Thyroid gland (tissue), 4 donors: ENCODE results near the gene ULK4. TPM values are rescaled to one million over a fixed set of nuclear protein-coding genes. Genes with fewer than 3 reads are reported as not detected.
A peak's percentile ranks its signal among the peaks of the same experiment; 100 is the strongest.

Experiments used
- DNase-seq, 2 donors: peaks; one replicate each; pipeline ENCODE4 v3.0.0-alpha.2; 2019
- H3K27ac ChIP-seq, 3 donors: fragments of 200-600 bp; sonication (generic); 1 replicate in 2 of 3; 2 replicates in 1 of 3; pipeline ENCODE4 v1.5.1; 2016 to 2019; ENCODE audit warnings: mild to moderate bottlenecking in 1 of 3, moderate library complexity in 1 of 3
- H3K27me3 ChIP-seq: fragments of 200-600 bp; sonication (generic); one replicate; pipeline ENCODE4 v1.5.1; 2019
- H3K36me3 ChIP-seq, 2 donors: fragments of 200-600 bp; sonication (generic); one replicate each; pipeline ENCODE4 v1.5.1; 2016 to 2019
- H3K4me1 ChIP-seq, 2 donors: fragments of 200-600 bp; sonication (generic); one replicate each; pipeline ENCODE4 v1.5.1; 2017 to 2019
- H3K4me3 ChIP-seq, 3 donors: fragments of 200-600 bp; sonication (generic); replicated peaks in 1 of 3; 1 replicate in 2 of 3; 2 replicates in 1 of 3; pipeline ENCODE4 v1.5.1; 2016; ENCODE audit warnings: mild to moderate bottlenecking in 1 of 3
- H3K9me3 ChIP-seq: fragments of 200-600 bp; sonication (generic); one replicate; pipeline ENCODE4 v1.5.1; 2017
- POLR2A ChIP-seq, 2 donors: fragments of 450-650 bp; IDR thresholded peaks; one replicate each; pipeline ENCODE4 v1.6.1; 2017; ENCODE audit warnings: antibody characterized with exemption in 2 of 2, mild to moderate bottlenecking in 2 of 2, moderate library complexity in 1 of 2
- WGBS, 2 donors: methylation state at CpG; one replicate each; pipeline ENCODE4 v1.1.5; 2017; 5-methylcytosine and 5-hydroxymethylcytosine counted together
- intact Hi-C: fragments of 100-400 bp; cut with DNase I; formaldehyde crosslinking; loops from one replicate; pipeline ENCODE4 v1.15.1; 2023
- total RNA-seq, 4 donors: library from RNA; depleted of rRNA; stranded (reverse); fragments of >200 nt; gene quantifications; one replicate each; pipeline ENCODE4 v1.2.3, GENCODE V29; 2016
- TF ChIP-seq, protein P1 (sequence below), 6 experiments: fragments of 200-600 bp in 3 of 6; fragments of 450-650 bp in 3 of 6; sonication (generic) in 3 of 6; IDR thresholded peaks; one replicate each; pipeline ENCODE4 v1.5.1; 2016 to 2019; ENCODE audit warnings: antibody characterized with exemption in 6 of 6, mild to moderate bottlenecking in 2 of 6, inconsistent platforms in 1 of 6, moderate library complexity in 1 of 6

Gene ULK4
- total RNA-seq, 4 donors from 2014 or later, result 18.7 to 58.2 (median 43.3) TPM

- intact Hi-C loops, result loop anchor here (10.0 kb wide), 1 partner anchor 617 kb away; no protein-coding TSS in a partner anchor
- DNase-seq, result no peak
- no peaks in the 10 kb centered on the region for H3K9me3 ChIP-seq
- peak overlapping the region; percentile 99 for H3K27ac ChIP-seq
- whole genome bisulfite sequencing, 2 donors, result 18 to 25% methylated on average over 5 of the region's 5 CpGs
- peaks cover 48 to 54% of the 10 kb centered on the region in 2 donors for H3K4me1 ChIP-seq
- H3K4me3 ChIP-seq, result peak overlapping the region in 1 of 3 donors; percentile 97
- no peaks in the 10 kb centered on the region for H3K27me3 ChIP-seq
- no peak for TF ChIP-seq POLR2A (IDR thresholded peaks at IDR 0.05)
- TF ChIP-seq, protein P1, sequence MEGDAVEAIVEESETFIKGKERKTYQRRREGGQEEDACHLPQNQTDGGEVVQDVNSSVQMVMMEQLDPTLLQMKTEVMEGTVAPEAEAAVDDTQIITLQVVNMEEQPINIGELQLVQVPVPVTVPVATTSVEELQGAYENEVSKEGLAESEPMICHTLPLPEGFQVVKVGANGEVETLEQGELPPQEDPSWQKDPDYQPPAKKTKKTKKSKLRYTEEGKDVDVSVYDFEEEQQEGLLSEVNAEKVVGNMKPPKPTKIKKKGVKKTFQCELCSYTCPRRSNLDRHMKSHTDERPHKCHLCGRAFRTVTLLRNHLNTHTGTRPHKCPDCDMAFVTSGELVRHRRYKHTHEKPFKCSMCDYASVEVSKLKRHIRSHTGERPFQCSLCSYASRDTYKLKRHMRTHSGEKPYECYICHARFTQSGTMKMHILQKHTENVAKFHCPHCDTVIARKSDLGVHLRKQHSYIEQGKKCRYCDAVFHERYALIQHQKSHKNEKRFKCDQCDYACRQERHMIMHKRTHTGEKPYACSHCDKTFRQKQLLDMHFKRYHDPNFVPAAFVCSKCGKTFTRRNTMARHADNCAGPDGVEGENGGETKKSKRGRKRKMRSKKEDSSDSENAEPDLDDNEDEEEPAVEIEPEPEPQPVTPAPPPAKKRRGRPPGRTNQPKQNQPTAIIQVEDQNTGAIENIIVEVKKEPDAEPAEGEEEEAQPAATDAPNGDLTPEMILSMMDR (IDR thresholded peaks at IDR 0.05), result no peak
- no peaks in the 10 kb centered on the region for H3K36me3 ChIP-seq
Observed at GRCh38 chr3:41202075-41202833, 759.6 kb downstream of the ULK4 start.

GRCh38 chr3:41200669-41201021, 761.3 kb downstream of the ULK4 start:
- TF ChIP-seq POLR2A (IDR thresholded peaks at IDR 0.05), result peak in 1 of 2 donors; percentile 8
- TF ChIP-seq, protein P1 (IDR thresholded peaks at IDR 0.05), result no peak
- H3K27me3 ChIP-seq, result no peaks in the 10 kb centered on the region
- peaks cover 32 to 38% of the 10 kb centered on the region in 2 donors for H3K4me1 ChIP-seq
- intact Hi-C loops, result loop anchor here (10.0 kb wide), 1 partner anchor 616 kb away; no protein-coding TSS in a partner anchor
- no peaks in the 10 kb centered on the region for H3K36me3 ChIP-seq
- H3K4me3 ChIP-seq, result peak overlapping the region in 2 of 3 donors; percentile 85 to 97
- peak; percentile 22 to 30 for DNase-seq
- WGBS, 2 donors, result 0 to 2% methylated on average over 7 of the region's 7 CpGs
- peak overlapping the region; percentile 99 for H3K27ac ChIP-seq
- H3K9me3 ChIP-seq, result no peaks in the 10 kb centered on the region

- intact Hi-C loops, result loop anchor here (10.0 kb wide), 1 partner anchor 615 kb away; no protein-coding TSS in a partner anchor
- H3K27me3 ChIP-seq, result no peaks in the 10 kb centered on the region
- DNase-seq, result peak; percentile 38 to 45
- H3K27ac ChIP-seq, result peak overlapping the region; percentile 99
- WGBS, 2 donors, result 0 to 2% methylated on average over 18 to 24 of the region's 40 CpGs
- peaks cover 26 to 32% of the 10 kb centered on the region in 2 donors for H3K4me1 ChIP-seq
- H3K4me3 ChIP-seq, result peak overlapping the region; percentile 93 to 97 (median 96)
- H3K9me3 ChIP-seq, result no peaks in the 10 kb centered on the region
- no peaks in the 10 kb centered on the region for H3K36me3 ChIP-seq
- TF ChIP-seq, protein P1 (IDR thresholded peaks at IDR 0.05), result no peak
- TF ChIP-seq POLR2A (IDR thresholded peaks at IDR 0.05), result no peak
Observed at GRCh38 chr3:41199866-41200668, 761.8 kb downstream of the ULK4 start.

DNA sequence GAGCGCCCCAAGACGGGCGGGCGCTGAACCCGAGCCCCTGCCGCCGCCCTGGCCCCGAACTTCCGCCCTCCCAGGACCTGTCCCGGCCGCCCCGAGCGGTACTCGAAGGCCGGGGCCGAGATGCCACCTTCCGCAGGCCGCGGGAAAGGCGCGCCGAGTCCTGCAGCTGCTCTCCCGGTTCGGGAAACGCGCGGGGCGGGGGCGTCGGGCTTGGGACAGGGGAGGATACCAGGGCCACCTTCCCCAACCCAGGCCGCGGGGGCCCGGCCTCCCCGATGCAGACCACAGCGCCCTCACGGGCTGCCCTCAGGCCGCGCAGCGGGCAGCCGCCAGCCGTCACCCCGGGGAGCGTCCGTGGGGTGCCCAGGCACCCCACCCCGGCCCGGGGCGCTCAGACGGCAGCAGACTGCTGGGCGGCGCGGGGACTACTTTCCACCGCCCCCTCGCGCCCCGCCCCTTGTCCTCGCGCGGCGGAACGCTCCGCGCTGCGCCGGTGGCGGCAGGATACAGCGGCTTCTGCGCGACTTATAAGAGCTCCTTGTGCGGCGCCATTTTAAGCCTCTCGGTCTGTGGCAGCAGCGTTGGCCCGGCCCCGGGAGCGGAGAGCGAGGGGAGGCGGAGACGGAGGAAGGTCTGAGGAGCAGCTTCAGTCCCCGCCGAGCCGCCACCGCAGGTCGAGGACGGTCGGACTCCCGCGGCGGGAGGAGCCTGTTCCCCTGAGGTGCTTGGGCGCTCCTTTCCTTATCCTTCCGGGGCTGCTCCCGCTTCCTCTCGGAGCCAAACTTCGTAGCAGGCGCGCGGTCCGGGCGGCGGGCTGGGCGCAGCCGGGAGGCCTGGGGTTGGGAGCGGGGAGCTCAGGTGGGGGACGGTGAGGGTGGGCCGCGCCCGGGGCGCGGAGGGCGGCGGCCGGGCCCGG, 762.7 kb downstream of the ULK4 start, which contains the start of gene CTNNB1:
Gene CTNNB1 (plus strand): TSS at position 556 of the 916 bp plus-strand sequence. CDS start 24,564 bp downstream, outside the sequence.
- Histone ChIP-seq H3K9me3 (no peaks in the 10 kb centered on the region), H3K27me3 (no peaks in the 10 kb centered on the region), H3K4me3 (peak within 1 kb of the TSS; percentile 93 to 97 (median 96)), H3K36me3 (no peaks in the 10 kb centered on the region), H3K4me1 (peaks cover 20 to 26% of the 10 kb centered on the region in 2 donors), H3K27ac (peak within 1 kb of the TSS; percentile 99)
- 0 to 1% methylated on average over 13 to 26 of the region's 112 CpGs for WGBS, 2 donors
- intact Hi-C loops, result no loop called here
- peak; percentile 92 to 94 for DNase-seq
- TF ChIP-seq, protein P1 (IDR thresholded peaks at IDR 0.05), result peak in 2 of 6 experiments; percentile 10 to 19
- peak; percentile 97 to 98 for TF ChIP-seq POLR2A (IDR thresholded peaks at IDR 0.05)
